ELF-1 (cell line): ENCODE data around the gene SLC28A3.
"Not testable (repeated sequence)": the region's sequence is repeated elsewhere in the genome, so short reads cannot be mapped to it uniquely, and the experiment has no call there.

Experiments used
- DNase-seq: peaks from one replicate; pipeline ENCODE4 v3.0.0-alpha.2; 2016; ENCODE audit warnings: low read depth, low spot score

Gene SLC28A3, protein sequence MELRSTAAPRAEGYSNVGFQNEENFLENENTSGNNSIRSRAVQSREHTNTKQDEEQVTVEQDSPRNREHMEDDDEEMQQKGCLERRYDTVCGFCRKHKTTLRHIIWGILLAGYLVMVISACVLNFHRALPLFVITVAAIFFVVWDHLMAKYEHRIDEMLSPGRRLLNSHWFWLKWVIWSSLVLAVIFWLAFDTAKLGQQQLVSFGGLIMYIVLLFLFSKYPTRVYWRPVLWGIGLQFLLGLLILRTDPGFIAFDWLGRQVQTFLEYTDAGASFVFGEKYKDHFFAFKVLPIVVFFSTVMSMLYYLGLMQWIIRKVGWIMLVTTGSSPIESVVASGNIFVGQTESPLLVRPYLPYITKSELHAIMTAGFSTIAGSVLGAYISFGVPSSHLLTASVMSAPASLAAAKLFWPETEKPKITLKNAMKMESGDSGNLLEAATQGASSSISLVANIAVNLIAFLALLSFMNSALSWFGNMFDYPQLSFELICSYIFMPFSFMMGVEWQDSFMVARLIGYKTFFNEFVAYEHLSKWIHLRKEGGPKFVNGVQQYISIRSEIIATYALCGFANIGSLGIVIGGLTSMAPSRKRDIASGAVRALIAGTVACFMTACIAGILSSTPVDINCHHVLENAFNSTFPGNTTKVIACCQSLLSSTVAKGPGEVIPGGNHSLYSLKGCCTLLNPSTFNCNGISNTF

DNA sequence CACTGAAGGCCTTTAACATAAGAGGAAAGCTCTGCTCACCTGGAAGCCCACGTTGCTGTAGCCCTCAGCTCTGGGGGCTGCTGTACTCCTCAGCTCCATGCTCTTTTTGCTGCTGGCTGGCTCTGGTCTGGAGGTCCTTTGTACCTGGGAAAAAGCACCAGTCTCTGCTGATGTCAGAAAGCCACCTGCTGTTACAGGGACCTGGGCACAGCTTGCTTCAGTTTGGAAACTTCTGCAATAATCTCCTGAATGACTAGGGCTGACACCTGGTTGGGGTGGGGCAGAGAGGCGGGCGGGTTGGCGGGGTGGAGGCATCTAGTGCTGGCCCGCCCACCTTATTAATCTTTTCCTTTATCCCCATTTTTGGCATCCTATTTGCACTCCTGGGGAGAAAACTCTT is at the start of gene SLC28A3:
Gene SLC28A3, minus strand, starts transcription at position 224 of the 400 bp plus-strand sequence. Its CDS starts 125 bp downstream, at position 99.
- no peak for DNase-seq

DNA sequence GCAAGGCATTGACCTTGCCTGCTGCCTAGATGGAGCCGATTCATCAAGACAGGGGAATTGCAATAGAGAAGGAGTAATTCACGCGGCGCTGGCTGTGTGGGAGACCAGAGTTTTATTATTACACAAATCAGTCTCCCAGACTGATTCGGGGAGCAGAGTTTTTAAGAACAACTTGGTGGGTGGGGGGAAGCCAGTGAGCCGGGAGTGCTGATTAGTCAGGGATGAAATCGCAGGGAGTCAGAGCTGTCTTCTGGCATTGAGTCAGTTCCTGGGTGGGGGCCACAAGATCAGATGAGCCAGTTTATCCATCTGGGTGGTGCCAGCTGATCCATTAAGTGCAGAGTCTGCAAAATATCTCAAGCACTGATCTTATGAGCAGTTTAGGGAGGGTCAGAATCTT is 49.7 kb upstream of the SLC28A3 start:
- DNase-seq = not testable (repeated sequence)

DNA sequence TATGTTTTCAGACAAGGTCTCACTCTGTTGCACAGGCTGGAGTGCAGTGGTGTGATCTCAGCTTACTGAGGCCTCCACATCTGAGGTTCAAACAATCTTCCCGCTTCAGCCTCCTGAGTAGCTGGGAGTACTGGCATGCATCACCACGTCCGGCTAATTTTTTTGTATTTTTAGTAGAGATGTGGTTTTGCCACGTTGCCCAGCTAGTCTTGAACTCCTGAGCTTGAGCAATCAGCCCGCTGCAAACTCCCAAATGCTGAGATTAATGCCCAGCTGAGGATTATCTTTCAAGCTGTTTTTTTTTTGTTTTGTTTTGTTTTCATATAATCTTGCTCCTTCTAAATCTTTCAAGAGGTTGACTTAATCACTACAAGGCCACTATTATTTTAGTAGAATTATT is 47.3 kb upstream of the SLC28A3 start:
- DNase-seq = no peak

DNA sequence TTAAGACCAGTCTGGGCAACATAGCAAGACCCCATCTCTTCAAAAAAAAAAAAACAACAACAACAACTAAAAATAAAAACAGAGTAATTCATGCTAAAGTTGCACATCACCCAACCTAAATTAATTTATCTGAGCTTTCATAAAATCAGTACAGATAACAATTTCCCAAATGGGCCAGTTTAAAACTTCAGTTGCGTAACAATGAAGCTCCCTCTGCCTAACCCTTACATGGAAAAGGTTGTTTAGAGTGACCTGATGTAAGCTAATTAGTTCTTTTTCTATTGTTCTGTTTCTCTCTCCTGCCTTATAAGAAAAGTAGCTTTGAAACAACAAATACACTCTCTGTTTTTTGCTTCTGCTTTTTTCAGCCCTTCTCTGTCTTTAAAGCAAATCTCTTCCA is 46.2 kb upstream of the SLC28A3 start:
- DNase-seq = no peak

DNA sequence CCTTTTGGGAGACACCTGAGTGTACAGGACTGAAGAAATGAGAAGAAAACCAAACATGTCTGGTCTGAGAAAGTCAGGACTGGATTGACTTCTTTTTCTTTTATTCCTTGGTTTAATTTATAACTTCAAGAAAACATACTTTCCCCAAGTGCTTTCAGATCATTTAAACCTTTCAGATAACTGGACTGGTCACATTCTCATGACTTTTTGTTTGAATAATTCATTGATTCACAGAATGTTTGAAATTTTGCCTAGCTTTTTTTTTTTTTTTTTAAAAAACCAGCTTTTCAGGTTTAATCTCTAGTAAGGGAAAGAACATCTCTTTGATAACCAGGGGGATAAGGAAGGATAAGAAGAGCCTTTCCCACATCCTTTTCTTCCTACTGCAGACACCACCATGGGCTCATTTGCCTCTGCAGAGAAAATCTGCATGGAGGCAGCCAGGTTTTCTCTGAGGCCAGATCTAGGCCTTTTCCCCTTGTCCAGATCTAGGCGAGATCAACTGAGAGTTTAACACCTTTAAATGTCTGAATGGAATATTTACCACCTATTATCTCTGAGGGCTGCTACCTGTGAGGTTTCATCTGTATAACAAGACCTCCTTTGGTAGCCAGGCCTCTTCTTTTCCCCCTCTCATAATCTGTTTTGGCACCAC is 45.0 kb upstream of the SLC28A3 start:
- DNase-seq = no peak

DNA sequence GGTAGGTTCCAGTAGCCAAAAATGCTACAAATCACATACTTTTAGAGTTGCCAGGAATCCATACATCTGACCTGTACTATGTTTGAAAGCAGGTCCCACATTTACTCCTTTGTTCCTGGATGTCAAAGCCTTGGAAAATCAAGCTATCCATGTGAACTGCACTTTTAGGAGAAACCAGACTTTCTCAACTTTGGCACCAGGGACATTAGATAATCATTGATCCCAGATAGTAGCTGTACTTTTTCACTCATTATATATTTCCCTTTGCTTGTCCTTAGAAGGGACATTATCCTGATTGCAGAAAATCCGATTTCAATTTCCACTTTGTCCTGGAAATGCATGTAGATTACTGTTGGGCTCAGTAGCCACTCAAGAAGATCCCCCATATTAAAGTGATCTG is 44.1 kb upstream of the SLC28A3 start:
- DNase-seq = no peak

DNA sequence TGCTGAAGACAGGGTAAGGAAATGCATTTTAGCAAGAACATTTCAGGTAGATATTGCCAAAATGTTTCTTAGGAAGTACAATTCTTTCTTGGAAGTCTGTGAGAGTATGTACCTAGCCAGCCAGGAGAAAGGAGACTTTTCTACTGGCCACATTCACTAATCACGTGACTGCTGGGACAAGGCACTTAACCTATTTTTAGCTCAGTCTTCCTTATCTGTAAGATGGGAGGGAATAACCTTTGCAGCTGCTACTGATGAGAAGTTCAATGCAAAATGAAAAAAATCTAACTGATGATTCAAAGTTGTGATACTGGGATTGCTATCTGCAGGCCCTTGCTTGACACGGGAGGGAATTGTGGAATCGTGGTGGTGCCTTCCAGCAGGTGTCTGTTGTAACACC is 42.6 kb upstream of the SLC28A3 start:
- DNase-seq = no peak

DNA sequence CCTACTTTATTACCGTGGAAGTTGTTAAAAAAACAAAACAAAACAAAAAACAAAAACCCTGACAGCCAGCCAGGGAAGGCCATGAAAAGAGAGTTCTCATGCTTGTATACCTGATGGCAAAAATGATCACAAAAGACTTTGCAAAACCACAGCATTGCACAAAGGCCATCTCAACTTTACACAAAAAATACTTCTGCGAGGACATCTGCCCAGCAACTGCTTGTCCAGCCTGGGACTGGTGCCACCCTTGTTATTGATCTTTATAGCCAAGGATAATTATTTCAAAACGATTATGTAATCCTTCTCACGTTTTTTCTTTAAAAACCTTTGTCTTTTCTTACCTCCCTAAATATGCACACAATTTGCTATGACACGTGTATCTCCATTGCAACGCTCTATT is 42.2 kb upstream of the SLC28A3 start:
- DNase-seq = no peak

DNA sequence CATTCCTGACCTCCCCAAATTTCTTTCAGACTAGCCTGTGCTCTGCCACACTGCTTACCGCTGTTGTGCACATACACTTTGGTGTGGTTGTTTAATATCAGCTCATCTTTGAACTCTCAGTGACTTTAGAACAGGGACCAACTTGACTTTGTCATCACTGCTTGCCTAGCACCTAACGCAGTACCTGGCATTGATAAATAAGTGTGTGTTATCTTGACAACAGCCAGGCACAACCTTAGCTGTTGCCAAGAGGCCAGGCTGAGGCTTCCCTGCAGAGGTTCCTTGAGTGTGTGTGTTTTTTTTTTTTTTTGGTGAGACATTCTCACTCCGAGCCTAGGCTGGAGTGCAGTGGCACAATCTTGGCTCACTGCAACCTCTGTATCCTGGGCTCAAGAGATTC is 41.0 kb upstream of the SLC28A3 start:
- DNase-seq = no peak

DNA sequence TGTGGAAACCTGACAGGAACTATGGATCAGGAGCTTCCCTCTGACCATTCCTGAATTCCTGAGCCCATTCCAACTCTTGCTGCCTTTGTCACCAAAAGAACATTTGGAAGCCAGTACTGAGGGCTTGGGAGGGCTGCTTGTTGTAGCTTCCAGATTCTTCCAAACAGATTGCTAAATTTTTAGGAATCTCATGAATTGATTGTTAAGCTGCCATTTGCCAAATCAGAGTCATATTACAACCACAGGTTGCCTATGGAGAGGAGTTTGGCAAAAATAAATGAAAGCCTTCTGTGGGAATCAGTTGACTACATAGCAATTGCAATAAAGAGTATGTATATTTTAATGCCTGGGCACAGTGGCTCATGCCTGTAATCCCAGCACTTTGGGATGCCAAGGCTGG is 39.2 kb upstream of the SLC28A3 start:
- no peak for DNase-seq

DNA sequence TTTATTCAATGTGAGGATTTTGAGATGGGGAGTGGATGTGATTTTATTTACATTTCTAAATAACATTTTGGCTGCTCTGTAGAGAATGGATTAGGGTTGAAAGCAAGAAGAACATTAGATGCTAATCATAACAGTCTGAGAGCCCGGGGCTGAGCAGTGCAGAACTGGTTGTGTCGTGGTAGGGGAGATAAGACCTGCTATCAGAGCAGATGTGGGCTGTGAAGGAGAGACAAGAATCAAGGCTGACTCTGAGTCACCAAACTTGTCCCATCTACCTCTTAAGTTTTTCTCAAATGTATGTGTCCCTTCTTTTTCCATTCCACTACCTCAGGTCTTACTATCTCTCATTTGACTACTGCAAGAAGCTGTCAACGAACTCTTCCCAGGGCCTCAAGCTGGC is 35.4 kb upstream of the SLC28A3 start:
- peak; percentile 13 for DNase-seq

DNA sequence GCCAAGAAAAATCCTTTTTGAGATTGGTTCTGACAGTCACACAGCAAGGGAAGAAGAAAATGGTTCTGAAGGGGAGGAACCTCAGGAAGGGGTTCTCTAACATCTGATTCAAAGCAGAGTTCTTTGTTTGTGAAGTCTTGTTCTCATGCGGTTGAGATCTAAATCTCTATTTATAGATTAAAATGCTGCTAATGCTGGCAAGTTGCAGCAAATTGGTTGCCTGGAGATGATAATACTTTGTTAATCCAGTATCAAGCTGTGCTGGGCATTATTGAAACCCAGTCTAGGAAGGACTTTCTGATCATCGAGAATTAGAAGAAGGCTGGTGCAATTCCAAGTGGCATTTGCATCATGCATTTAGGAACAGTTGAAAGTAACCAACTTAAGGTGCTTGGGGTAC is 34.0 kb upstream of the SLC28A3 start:
- no peak for DNase-seq

DNA sequence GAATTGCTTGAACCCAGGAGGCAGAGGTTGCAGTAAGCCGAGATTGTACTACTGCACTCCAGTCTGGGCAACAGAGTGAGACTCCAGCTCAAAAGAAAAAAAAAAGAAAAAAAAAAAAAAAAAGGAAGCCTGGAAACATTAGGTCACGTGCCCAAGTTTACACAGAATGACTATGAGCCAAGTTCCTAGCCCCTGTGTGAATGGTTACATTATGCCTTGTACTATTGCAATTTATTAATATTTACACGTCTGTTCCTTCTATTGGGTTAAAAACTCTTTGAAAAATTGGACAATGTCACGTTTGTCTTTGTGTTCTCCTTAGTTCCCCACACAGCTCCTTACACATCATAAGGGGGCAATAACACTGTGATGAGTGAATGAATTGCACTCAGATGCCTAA is 33.5 kb upstream of the SLC28A3 start:
- DNase-seq = no peak

DNA sequence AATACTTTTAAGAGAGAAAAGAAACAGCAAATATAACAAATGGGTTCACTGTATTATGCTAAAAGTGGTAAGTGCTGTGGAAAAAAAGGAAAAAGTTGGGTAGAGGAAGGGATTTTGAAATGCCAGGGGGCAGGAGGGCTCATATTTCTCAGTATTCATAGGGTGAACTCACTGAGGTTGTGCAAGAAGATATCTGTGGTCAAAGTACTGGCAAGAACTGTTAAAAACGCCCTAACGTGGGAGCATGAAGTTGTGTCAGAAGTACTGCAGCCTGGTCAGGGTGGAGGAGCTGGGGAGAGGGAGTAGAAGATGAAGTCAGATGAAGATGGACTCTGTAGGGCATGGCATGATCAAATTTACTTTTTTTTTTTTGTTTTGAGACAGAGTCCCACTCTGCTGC is 31.2 kb upstream of the SLC28A3 start:
- no peak for DNase-seq

DNA sequence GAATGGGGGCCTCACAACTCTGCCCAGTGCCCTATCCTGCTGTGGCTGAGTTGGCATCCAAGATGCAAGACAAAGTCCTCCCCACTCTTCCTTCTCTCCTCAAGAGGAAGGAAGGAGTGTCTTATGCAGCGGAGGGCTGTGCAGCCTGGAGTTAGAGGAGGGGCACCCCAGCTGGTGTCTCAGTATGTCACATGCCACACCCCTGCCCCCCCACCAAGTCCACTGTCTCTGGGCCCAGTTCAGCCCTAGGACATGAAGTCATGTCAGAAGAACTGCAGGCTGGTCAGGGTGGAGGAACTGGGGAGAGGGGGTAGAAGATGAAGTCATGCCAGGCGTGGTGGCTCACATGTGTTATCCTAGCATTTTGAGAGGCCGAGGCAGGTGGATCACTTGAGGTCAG is 28.0 kb upstream of the SLC28A3 start:
- DNase-seq = no peak

DNA sequence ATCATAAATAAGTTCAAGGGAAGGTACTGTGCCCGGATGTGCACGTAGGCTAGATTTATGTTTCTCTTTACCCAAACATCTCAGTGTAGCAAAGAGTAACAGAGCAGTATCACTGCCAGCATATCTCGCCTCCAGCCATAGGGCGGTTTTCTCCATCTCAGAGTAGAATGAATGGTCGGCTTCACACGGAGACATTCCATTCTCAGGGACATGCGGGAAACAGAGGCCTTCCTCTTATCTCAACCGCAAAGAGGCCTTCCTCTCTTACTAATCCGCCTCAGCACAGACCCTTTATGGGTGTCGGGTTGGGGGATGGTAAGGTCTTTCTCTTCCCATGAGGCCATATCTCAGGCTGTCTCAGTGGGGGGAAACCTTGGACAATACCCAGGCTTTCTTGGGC is 27.2 kb upstream of the SLC28A3 start:
- DNase-seq = peak; percentile 77

DNA sequence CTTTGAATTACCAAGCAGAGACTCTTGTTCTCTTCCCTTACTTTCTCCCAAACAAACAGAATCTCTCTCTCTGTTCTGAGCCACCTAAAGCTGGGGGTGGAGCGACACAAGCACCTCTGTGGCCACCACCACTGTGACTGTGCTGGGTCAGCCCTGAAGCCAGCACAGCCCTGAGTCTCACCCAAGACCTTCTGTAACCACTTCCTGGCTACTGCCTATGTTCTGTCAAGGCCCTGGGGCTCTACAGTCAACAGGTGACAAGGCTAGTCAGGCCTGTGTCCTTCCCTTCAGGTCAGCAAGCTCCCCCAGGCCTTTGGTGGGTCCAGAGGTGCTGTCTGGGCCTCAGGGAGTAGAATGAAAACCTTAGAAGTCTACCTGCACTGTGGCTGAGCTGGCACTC is 26.1 kb upstream of the SLC28A3 start:
- DNase-seq = peak; percentile 5

DNA sequence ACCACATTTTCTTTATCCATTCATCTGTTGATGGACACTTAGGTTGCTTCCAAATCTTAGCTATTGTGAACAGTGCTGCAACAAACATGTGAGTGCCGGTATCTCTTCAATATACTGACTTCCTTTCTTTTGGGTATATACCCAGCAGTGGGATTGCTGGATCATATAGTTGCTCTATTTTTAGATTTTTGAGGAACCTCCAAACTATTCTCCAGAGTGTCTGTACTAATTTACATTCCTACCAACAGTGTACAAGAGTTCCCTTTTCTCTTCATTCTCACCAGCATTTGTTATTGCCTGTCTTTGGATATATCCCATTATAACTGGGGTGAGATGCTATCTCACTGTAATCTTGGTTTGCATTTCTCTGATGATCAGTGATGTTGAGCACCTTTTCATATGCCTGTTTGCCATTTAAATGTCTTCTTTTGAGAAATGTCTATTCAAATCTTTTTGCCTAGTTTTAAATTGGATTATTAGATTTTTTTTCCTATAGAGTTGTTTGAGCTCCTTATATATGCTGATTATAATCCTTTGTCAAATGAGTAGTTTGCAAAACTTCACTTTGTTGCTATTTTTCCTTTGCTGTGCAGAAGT is 24.4 kb upstream of the SLC28A3 start:
- DNase-seq = not testable (repeated sequence)

DNA sequence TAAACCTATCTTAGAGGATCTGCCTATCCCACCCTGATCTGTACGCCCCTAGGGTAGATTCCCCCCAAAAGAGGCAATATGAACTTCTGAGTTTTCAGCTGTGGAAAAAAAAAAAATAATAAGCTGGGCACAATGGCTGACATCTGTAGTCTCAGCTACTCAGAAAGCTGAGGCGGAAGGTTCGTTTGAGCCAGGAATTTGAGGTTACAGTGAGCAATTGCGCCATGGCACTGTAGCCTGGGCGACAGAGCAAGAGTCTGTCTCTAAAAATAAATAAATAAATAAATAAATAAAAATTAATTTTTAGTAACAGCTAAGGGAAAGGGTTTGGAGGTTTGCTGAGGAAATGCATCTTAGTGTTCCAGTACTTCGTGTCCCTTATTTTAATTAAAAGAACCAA is 21.1 kb upstream of the SLC28A3 start:
- DNase-seq = no peak

DNA sequence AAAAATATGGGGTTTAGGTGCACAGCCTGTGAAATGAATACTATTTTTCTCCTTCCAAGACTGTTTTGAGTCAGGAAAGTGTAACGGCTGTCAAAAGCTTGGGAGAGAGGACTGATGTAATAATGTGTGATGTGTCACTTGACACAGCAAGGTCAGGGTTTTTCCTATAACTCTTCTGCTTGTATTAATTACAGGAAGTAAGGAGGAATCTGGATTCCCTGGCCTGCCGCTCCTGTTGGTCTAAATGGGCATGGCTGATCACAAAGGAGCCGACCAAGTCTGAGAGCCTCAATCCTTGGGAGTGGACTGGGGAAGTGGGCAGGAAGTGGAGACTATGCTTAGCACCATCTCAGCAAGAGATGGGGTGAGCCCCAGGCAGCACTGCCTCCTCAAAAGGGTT is 16.7 kb upstream of the SLC28A3 start:
- DNase-seq = no peak

DNA sequence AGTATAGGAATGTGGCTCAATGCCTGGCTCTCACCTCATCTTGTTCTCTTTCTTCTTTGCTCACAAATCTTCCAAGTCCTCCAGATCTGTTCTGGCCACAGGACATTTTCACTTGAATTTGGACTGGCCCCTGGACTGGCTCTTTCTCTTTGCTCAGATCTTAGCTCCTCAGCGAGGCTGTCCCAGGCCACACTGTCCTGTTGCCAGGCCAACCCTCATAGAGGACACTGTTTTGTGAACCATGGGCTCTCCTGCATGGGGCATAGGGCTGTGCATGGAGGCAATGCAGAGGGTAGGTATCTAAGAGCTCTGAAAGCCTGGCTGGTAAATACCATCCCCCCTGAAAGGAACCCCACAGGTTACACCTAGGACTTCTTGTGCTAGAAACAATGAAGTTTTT is 13.5 kb upstream of the SLC28A3 start:
- no peak for DNase-seq

DNA sequence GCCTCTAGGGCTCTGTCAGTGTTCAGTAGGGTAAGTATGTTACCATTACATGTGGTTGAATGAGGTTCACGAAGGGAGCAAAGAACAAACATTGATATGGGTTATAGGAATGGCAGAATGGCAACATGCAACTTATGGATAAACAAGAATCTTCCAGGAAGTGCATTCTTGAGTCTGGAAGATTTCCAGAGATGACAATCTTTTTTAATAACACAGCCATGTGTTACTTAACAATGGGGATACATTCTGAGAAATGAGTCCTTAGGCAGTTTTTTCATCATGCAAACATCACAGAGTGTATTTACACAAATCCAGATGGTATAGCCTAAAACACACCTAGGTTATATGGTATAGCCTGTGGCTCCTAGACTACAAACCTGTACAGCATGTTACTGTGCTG is 9.1 kb upstream of the SLC28A3 start:
- no peak for DNase-seq
